Endothelial cell of umbilical vein (primary cell): ENCODE measurements around the gene COL18A1. TPM values are rescaled to one million over a fixed set of nuclear protein-coding genes. Genes with fewer than 3 reads are reported as not detected.
"Not testable (repeated sequence)": the region's sequence is repeated elsewhere in the genome, so short reads cannot be mapped to it uniquely, and the experiment has no call there.

Experiments used
- BruUV-seq: library from RNA; stranded (reverse); fragments of 400-500 nt; replicated peaks from 2 replicates; lab custom pipeline; 2021; lab: Mats Ljungman, UMichigan
- CTCF ChIA-PET: fragments of 300-600, 350-600 bp; sonication (Branson Sonifier 250); formaldehyde crosslinking; loops from one replicate; lab custom pipeline; 2021; ENCODE audit warnings: antibody characterized with exemption, inconsistent platforms; lab: Charles Lee
- POLR2A ChIA-PET: fragments of 300-600, 350-600 bp; sonication (Branson Sonifier 250); formaldehyde crosslinking; loops from one replicate; lab custom pipeline; 2021; ENCODE audit warnings: antibody characterized with exemption, inconsistent platforms; lab: Charles Lee
- DNase-seq: peaks from one replicate; pipeline ENCODE4 v3.0.0-alpha.2; 2011; ENCODE audit warnings: low read depth, low spot score
- FAIRE-seq: peaks from 2 replicates; lab custom pipeline; 2011; peaks lifted over from hg19 to GRCh38; lab: Jason Lieb, UNC
- H2AFZ ChIP-seq: 2 replicates; pipeline ENCODE4 v1.6.0; 2012; ENCODE audit warnings: low read depth, low read length, control low read depth, inconsistent platforms
- H3K27ac ChIP-seq: 2 replicates; pipeline ENCODE4 v1.5.1; 2011; ENCODE audit warnings: low read depth, mild to moderate bottlenecking, control low read depth, low read length, moderate library complexity; ENCODE audit not compliant: insufficient read depth
- H3K27me3 ChIP-seq, 2 experiments: 2 replicates each; pipeline versions ENCODE4 v1.6.0 to v1.6.1; 2011; ENCODE audit warnings: low read length in 2 of 2, mixed read lengths in 1 of 2; ENCODE audit not compliant: control insufficient read depth in 2 of 2, insufficient read depth in 2 of 2
- H3K36me3 ChIP-seq, 2 experiments: 2 replicates in 1 of 2; 3 replicates in 1 of 2; pipeline ENCODE4 v1.5.1; 2011; ENCODE audit warnings: low read length in 2 of 2, mild to moderate bottlenecking in 1 of 2, moderate library complexity in 1 of 2; ENCODE audit not compliant: control insufficient read depth in 2 of 2, insufficient read depth in 2 of 2; ENCODE audit errors: extremely low read depth in 1 of 2
- H3K4me1 ChIP-seq: 3 replicates; pipeline ENCODE4 v1.5.1; 2011; ENCODE audit warnings: mild to moderate bottlenecking, low read length; ENCODE audit not compliant: control insufficient read depth, insufficient read depth; ENCODE audit errors: extremely low read depth
- H3K4me2 ChIP-seq: 2 replicates; pipeline ENCODE4 v1.6.1; 2011; ENCODE audit warnings: low read length, control low read depth, mixed read lengths; ENCODE audit not compliant: insufficient read depth
- H3K4me3 ChIP-seq, 3 experiments: fragments of 200-600 bp in 1 of 3; sonication (generic), shearing (Covaris generic) in 1 of 3; replicated peaks in 1 of 3; 2 replicates each; pipeline ENCODE4 v1.5.1; 2011 to 2016; ENCODE audit warnings: control low read depth in 3 of 3, low read length in 3 of 3, mild to moderate bottlenecking in 2 of 3, inconsistent platforms in 1 of 3, low read depth in 1 of 3, moderate library complexity in 1 of 3; ENCODE audit not compliant: insufficient read depth in 1 of 3
- H3K79me2 ChIP-seq: 2 replicates; pipeline ENCODE4 v1.6.0; 2012; ENCODE audit warnings: low read length, inconsistent platforms; ENCODE audit not compliant: control insufficient read depth, insufficient read depth
- H3K9ac ChIP-seq: replicated peaks from 2 replicates; pipeline ENCODE3; 2011; ENCODE audit warnings: low read length, control low read depth; ENCODE audit not compliant: insufficient read depth; ENCODE audit errors: extremely low read depth
- H3K9me1 ChIP-seq: replicated peaks from 3 replicates; pipeline ENCODE4 v1.6.0; 2011; ENCODE audit warnings: mild to moderate bottlenecking, low read length; ENCODE audit not compliant: control insufficient read depth, insufficient read depth; ENCODE audit errors: extremely low read depth
- H3K9me3 ChIP-seq: replicated peaks from 2 replicates; pipeline ENCODE4 v1.5.1; 2012; ENCODE audit warnings: low read length, inconsistent platforms; ENCODE audit not compliant: control insufficient read depth, insufficient read depth
- H4K20me1 ChIP-seq: replicated peaks from 2 replicates; pipeline ENCODE3; 2011; ENCODE audit warnings: mild to moderate bottlenecking, low read length; ENCODE audit not compliant: control insufficient read depth, insufficient read depth; ENCODE audit errors: extremely low read depth
- EZH2 ChIP-seq: IDR thresholded peaks from 2 replicates; pipeline ENCODE4 v1.6.1; 2012; ENCODE audit warnings: borderline replicate concordance, low read depth, mild to moderate bottlenecking, moderate library complexity, low read length, inconsistent platforms; ENCODE audit not compliant: severe bottlenecking
- FOS ChIP-seq: IDR thresholded peaks from 2 replicates; pipeline ENCODE4 v1.6.1; 2011; ENCODE audit warnings: mild to moderate bottlenecking, low read length, moderate library complexity, borderline replicate concordance; ENCODE audit not compliant: insufficient read depth
- GATA2 ChIP-seq: IDR thresholded peaks from 2 replicates; pipeline ENCODE4 v1.7.0; 2011; ENCODE audit warnings: low read depth, mild to moderate bottlenecking, moderate library complexity, mixed read lengths, low read length; ENCODE audit not compliant: insufficient read length, insufficient read depth
- JUN ChIP-seq: IDR thresholded peaks from 2 replicates; pipeline ENCODE4 v1.6.1; 2011; ENCODE audit warnings: borderline replicate concordance, low read depth; ENCODE audit not compliant: insufficient read length, insufficient read depth
- MYC ChIP-seq: IDR thresholded peaks from one replicate; pipeline ENCODE4 v1.6.1; 2011; ENCODE audit warnings: mild to moderate bottlenecking, low read depth, low read length
- POLR2A ChIP-seq: IDR thresholded peaks from 2 replicates; pipeline ENCODE4 v1.6.1; 2012; ENCODE audit warnings: low read depth, mild to moderate bottlenecking, control low read depth, low read length
- POLR2AphosphoS5 ChIP-seq: IDR thresholded peaks from 2 replicates; pipeline ENCODE4 v1.6.1; 2012; ENCODE audit warnings: low read depth, mild to moderate bottlenecking, control low read depth, low read length, moderate library complexity; ENCODE audit not compliant: insufficient read depth
- dilution Hi-C: fragments of 300-500 bp; cut with MboI; formaldehyde crosslinking; loops from one replicate; pipeline ENCODE4 v1.15.0; 2019; ENCODE audit warnings: low sequenced_read_pairs; ENCODE audit not compliant: extremely low pct_ligation_motif_present
- intact Hi-C: fragments of 100-400 bp; cut with micrococcal nuclease; formaldehyde crosslinking; loops from one replicate; pipeline ENCODE4 v1.10.0; 2022
- polyA plus RNA-seq, 4 experiments: library from polyadenylated mRNA; depleted of rRNA in 3 of 4; stranded (reverse) in 3 of 4; unstranded in 1 of 4; fragments of >200 nt; gene quantifications; 2 replicates each; pipeline versions ENCODE4 v1.2.1 to v1.2.3, GENCODE V29; 2011 to 2012; ENCODE audit warnings: missing spikeins in 1 of 4
- total RNA-seq: library from RNA; stranded (reverse); gene quantifications from 2 replicates; pipeline ENCODE4 v1.2.3, GENCODE V29; 2021
- TF ChIP-seq, protein P1 (sequence below): IDR thresholded peaks from 2 replicates; pipeline ENCODE4 v1.6.1; 2011; ENCODE audit not compliant: insufficient read depth, insufficient read length
- TF ChIP-seq, protein P2 (sequence below), 2 donors: IDR thresholded peaks; 1 replicate in 1 of 2; 2 replicates in 1 of 2; pipeline ENCODE4 v1.5.1; 2011; ENCODE audit warnings: low read length in 2 of 2, mild to moderate bottlenecking in 2 of 2, moderate library complexity in 2 of 2, control low read depth in 1 of 2, inconsistent platforms in 1 of 2, low read depth in 1 of 2; ENCODE audit not compliant: insufficient read depth in 1 of 2; ENCODE audit errors: extremely low read depth in 1 of 2

Gene COL18A1
- total and polyA plus RNA-seq, 2 donors (not counting 3 experiments of a cell fraction or from before 2014, with no cell fraction given) = 198 to 252 TPM

DNA sequence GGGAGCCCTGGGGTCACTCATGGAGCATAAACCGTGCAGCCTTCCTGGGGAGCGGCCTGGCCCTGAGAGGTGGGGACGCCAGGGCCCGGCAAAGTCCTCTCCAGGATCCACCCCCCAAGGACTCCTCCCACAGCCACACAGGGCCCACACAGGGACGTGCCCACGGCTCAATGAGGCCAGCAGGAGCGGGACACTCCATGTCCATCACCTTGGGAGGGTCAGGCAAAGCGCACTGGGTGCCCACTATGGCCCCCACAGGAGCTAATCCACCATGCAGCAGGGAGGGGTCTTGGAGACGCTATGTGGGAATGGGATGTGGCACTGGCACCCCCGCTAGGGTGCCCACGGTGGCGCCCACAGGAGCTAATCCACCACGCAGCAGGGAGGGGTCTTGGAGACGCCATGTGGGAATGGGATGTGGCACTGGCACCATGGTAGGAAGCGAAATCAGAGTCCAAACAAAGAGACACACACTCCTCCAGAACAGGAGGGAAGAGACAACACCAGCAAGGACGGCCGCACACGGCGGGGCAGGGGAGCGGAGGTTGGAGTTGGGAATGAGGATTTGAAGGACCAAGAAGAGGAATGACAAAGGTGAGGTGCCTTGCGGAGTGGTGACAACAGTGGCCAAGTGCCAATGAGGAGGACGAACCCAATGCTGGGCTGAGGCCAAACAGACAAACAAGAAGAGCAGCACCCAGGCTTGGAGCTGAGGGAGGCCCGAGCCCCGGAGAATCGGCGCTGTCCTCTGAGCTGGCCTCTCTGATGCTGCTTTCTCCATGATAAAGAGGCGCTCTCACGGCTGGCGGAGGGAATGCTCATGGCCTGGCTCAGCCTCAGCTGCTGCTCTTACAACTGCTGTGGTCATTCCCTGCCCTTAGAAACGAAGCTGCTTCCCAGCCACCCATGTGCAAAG is 155.4 kb downstream of the COL18A1 start:
- no peak for TF ChIP-seq JUN
- TF ChIP-seq FOS = no peak
- no peak for TF ChIP-seq EZH2
- TF ChIP-seq POLR2AphosphoS5 = no peak
- no peak for TF ChIP-seq MYC
- TF ChIP-seq, protein P1, sequence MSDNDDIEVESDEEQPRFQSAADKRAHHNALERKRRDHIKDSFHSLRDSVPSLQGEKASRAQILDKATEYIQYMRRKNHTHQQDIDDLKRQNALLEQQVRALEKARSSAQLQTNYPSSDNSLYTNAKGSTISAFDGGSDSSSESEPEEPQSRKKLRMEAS = no peak
- TF ChIP-seq POLR2A = no peak
- TF ChIP-seq, protein P2, sequence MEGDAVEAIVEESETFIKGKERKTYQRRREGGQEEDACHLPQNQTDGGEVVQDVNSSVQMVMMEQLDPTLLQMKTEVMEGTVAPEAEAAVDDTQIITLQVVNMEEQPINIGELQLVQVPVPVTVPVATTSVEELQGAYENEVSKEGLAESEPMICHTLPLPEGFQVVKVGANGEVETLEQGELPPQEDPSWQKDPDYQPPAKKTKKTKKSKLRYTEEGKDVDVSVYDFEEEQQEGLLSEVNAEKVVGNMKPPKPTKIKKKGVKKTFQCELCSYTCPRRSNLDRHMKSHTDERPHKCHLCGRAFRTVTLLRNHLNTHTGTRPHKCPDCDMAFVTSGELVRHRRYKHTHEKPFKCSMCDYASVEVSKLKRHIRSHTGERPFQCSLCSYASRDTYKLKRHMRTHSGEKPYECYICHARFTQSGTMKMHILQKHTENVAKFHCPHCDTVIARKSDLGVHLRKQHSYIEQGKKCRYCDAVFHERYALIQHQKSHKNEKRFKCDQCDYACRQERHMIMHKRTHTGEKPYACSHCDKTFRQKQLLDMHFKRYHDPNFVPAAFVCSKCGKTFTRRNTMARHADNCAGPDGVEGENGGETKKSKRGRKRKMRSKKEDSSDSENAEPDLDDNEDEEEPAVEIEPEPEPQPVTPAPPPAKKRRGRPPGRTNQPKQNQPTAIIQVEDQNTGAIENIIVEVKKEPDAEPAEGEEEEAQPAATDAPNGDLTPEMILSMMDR (IDR thresholded peaks at IDR 0.05; ENCODE audit: extremely low read depth in 1 of 2, insufficient read depth in 1 of 2, low read depth in 1 of 2, low read length in 2 of 2) = no peak
- TF ChIP-seq GATA2 = no peak
- Histone ChIP-seq H3K9ac (no peak overlapping the region), H4K20me1 (no peaks in the 10 kb centered on the region), H3K79me2 (no peaks in the 10 kb centered on the region), H3K4me3 (no peak overlapping the region), H2AFZ (no peak overlapping the region), H3K9me3 (no peaks in the 10 kb centered on the region), H3K9me1 (no peaks in the 10 kb centered on the region), H3K27ac (no peak overlapping the region), H3K4me2 (no peak overlapping the region), H3K27me3 (peaks cover 11 to 34% of the 10 kb centered on the region in 2 experiments), H3K36me3 (no peaks in the 10 kb centered on the region), H3K4me1 (peaks cover 5% of the 10 kb centered on the region)
- ChIA-PET POLR2A (no interaction called here), CTCF (interaction anchor here (1.0 to 1.4 kb wide), 3 partner anchors 16 to 260 kb away, joined by 3 to 4 read pairs (median 3); no protein-coding TSS in a partner anchor)
- intact Hi-C loops = no loop called here
- BruUV-seq = no TSS peak
- dilution Hi-C loops = no loop called here
- DNase-seq (no peak), FAIRE-seq (no peak)

DNA sequence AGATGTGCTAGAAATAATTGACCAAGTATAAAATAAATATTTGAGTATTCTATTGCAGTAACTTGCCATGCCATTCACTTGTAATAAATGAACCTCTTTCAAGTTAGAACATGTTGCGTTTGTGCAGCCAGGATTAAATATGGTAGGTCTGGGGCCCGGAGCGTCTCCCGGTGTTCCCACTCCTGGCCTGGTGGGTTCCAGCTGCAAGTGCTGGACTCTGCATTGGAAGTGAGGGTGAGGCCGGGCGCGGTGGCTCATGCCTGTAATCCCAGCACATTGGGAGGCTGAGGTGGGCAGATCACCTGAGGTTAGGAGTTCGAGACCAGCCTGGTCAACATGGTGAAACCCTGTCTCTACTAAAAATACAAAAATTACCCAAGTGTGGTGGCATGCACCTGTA is 156.3 kb downstream of the COL18A1 start:
- H3K9ac ChIP-seq, H4K20me1 ChIP-seq, POLR2A ChIA-PET, H3K27ac ChIP-seq, H3K36me3 ChIP-seq, H2AFZ ChIP-seq, BruUV-seq, H3K4me1 ChIP-seq, FAIRE-seq, dilution Hi-C loops, H3K79me2 ChIP-seq, H3K9me3 ChIP-seq, intact Hi-C loops, H3K4me2 ChIP-seq, H3K4me3 ChIP-seq, DNase-seq, H3K9me1 ChIP-seq: not testable (repeated sequence)
- H3K27me3 ChIP-seq = peaks cover 13 to 31% of the 10 kb centered on the region in 2 experiments
- CTCF ChIA-PET = interaction anchor here (1.4 kb wide), 1 partner anchor 15 kb away, joined by 3 read pairs; no protein-coding TSS in a partner anchor
